ENCODE data around the gene RABEPK. TPM values are rescaled to one million over a fixed set of nuclear protein-coding genes. Genes with fewer than 3 reads are reported as not detected.
A peak's percentile ranks its signal among the peaks of the same experiment; 100 is the strongest.

RABEPK gene
- total and polyA plus RNA-seq, 12 donors = 11.0 to 27.3 (median 17.0) TPM

GRCh38 chr9:125240649-125240999 lies 40.3 kb downstream of the RABEPK start:
- TF ChIP-seq CTCF (IDR thresholded peaks at IDR 0.05) (no peak), POLR2A (IDR thresholded peaks at IDR 0.05) (no peak)
- intact Hi-C loops (cut with DNase I) = no loop called here
- Histone ChIP-seq H3K27ac (peak overlapping the region; percentile 86 to 98 (median 90)), H3K4me3 (peak overlapping the region; percentile 46 to 98 (median 86)), H3K36me3 (replicated peaks in 1 of 2) (peaks cover 0 to 41% of the 10 kb centered on the region in 2 donors), H3K27me3 (no peaks in the 10 kb centered on the region), H3K9me3 (replicated peaks in 1 of 3) (no peaks in the 10 kb centered on the region), H3K4me1 (replicated peaks in 1 of 2) (peaks cover 20 to 53% of the 10 kb centered on the region in 2 donors)
- peak; percentile 51 to 87 (median 72) for DNase-seq
- 0 to 1% (median 1%) methylated on average over 24 to 33 of the region's 33 CpGs for WGBS, 4 donors

GRCh38 chr9:125241000-125241862 lies 40.9 kb downstream of the RABEPK start, which contains the start of gene HSPA5:
HSPA5 (minus strand) TSS chr9:125241343; CDS start chr9:125241126, 217 bp downstream.
- WGBS, 4 donors = 0 to 1% (median 1%) methylated on average over 24 to 59 of the region's 59 CpGs
- peaks cover 0 to 35% of the 10 kb centered on the region in 2 donors for H3K36me3 ChIP-seq (replicated peaks in 1 of 2)
- peaks cover 18 to 47% of the 10 kb centered on the region in 2 donors for H3K4me1 ChIP-seq (replicated peaks in 1 of 2)
- TF ChIP-seq POLR2A (IDR thresholded peaks at IDR 0.05) (peak; percentile 99), CTCF (IDR thresholded peaks at IDR 0.05) (peak in 3 of 6 experiments; percentile 13 to 46 (median 28))
- H3K4me3 ChIP-seq = peak within 1 kb of the TSS; percentile 46 to 98 (median 86)
- no peaks in the 10 kb centered on the region for H3K9me3 ChIP-seq (replicated peaks in 1 of 3)
- intact Hi-C loops (cut with DNase I) = no loop called here
- H3K27ac ChIP-seq = peak within 1 kb of the TSS; percentile 86 to 98 (median 93)
- peak; percentile 99 to 100 (median 100) for DNase-seq
- no peaks in the 10 kb centered on the region for H3K27me3 ChIP-seq

GRCh38 chr9:125241863-125242739 lies 41.8 kb downstream of the RABEPK start:
- Histone ChIP-seq H3K27ac (peak overlapping the region; percentile 49 to 97 (median 93)), H3K9me3 (replicated peaks in 1 of 3) (no peaks in the 10 kb centered on the region), H3K4me3 (peak overlapping the region in 3 of 4 donors; percentile 51 to 89 (median 72)), H3K36me3 (replicated peaks in 1 of 2) (peaks cover 0 to 26% of the 10 kb centered on the region in 2 donors), H3K27me3 (no peaks in the 10 kb centered on the region), H3K4me1 (replicated peaks in 1 of 2) (peaks cover 16 to 39% of the 10 kb centered on the region in 2 donors)
- intact Hi-C loops (cut with DNase I) = no loop called here
- WGBS, 4 donors = 23 to 32% (median 28%) methylated on average over 21 to 27 of the region's 27 CpGs
- DNase-seq = peak in 6 of 7 donors; percentile 20 to 49 (median 44)
- no peak for TF ChIP-seq POLR2A (IDR thresholded peaks at IDR 0.05)
- TF ChIP-seq CTCF (IDR thresholded peaks at IDR 0.05) = no peak

- DNase-seq = no peak
- no peak overlapping the region for H3K4me3 ChIP-seq
- H3K27ac ChIP-seq = no peak overlapping the region
- H3K27me3 ChIP-seq = no peaks in the 10 kb centered on the region
- no peak for TF ChIP-seq CTCF (IDR thresholded peaks at IDR 0.05)
- TF ChIP-seq POLR2A (IDR thresholded peaks at IDR 0.05) = no peak
- H3K36me3 ChIP-seq (replicated peaks in 1 of 2) = peaks cover 0 to 9% of the 10 kb centered on the region in 2 donors
- 84 to 93% (median 88%) methylated on average over 15 of the region's 15 CpGs for WGBS, 4 donors
- no peaks in the 10 kb centered on the region for H3K9me3 ChIP-seq (replicated peaks in 1 of 3)
- peaks cover 6 to 21% of the 10 kb centered on the region in 2 donors for H3K4me1 ChIP-seq (replicated peaks in 1 of 2)
- intact Hi-C loops (cut with DNase I) = no loop called here
Measured at GRCh38 chr9:125243792-125244260, 43.5 kb downstream of the RABEPK start.

Measured in adrenal gland (tissue), 12 donors.